ENCODE measurements around the gene GNAO1. TPM values are rescaled to one million over a fixed set of nuclear protein-coding genes. Genes with fewer than 3 reads are reported as not detected.

GNAO1 gene
- total and polyA plus RNA-seq, 2 experiments from 2014 or later: 2.7 to 2.8 TPM

- no peak overlapping the region for H3K27ac ChIP-seq
- no peak overlapping the region for H3K4me3 ChIP-seq
- H3K27me3 ChIP-seq: no peaks in the 10 kb centered on the region
- TF ChIP-seq, protein P1, sequence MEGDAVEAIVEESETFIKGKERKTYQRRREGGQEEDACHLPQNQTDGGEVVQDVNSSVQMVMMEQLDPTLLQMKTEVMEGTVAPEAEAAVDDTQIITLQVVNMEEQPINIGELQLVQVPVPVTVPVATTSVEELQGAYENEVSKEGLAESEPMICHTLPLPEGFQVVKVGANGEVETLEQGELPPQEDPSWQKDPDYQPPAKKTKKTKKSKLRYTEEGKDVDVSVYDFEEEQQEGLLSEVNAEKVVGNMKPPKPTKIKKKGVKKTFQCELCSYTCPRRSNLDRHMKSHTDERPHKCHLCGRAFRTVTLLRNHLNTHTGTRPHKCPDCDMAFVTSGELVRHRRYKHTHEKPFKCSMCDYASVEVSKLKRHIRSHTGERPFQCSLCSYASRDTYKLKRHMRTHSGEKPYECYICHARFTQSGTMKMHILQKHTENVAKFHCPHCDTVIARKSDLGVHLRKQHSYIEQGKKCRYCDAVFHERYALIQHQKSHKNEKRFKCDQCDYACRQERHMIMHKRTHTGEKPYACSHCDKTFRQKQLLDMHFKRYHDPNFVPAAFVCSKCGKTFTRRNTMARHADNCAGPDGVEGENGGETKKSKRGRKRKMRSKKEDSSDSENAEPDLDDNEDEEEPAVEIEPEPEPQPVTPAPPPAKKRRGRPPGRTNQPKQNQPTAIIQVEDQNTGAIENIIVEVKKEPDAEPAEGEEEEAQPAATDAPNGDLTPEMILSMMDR (IDR thresholded peaks at IDR 0.05; ENCODE audit: low read depth, low read length): no peak
- peaks cover 17% of the 10 kb centered on the region for H3K4me1 ChIP-seq (ENCODE audit: low read depth)
- H3K36me3 ChIP-seq: no peaks in the 10 kb centered on the region
- DNase-seq (ENCODE audit: low read depth in 1 of 2, low spot score in 1 of 2): no peak
- no peaks in the 10 kb centered on the region for H3K9me3 ChIP-seq (ENCODE audit: low read depth)
Measured at GRCh38 chr16:56279914-56280313, 88.6 kb downstream of the GNAO1 start.

GRCh38 chr16:56281249-56281805 is 90.0 kb downstream of the GNAO1 start:
- Histone ChIP-seq H3K9me3 (ENCODE audit: low read depth) (no peaks in the 10 kb centered on the region), H3K4me1 (ENCODE audit: low read depth) (peaks cover 13% of the 10 kb centered on the region), H3K27me3 (no peaks in the 10 kb centered on the region), H3K27ac (no peak overlapping the region), H3K4me3 (no peak overlapping the region), H3K36me3 (no peaks in the 10 kb centered on the region)
- TF ChIP-seq, protein P1 (IDR thresholded peaks at IDR 0.05; ENCODE audit: low read depth, low read length): peak; percentile 43
- no peak for DNase-seq (ENCODE audit: low read depth in 1 of 2, low spot score in 1 of 2)

DNA sequence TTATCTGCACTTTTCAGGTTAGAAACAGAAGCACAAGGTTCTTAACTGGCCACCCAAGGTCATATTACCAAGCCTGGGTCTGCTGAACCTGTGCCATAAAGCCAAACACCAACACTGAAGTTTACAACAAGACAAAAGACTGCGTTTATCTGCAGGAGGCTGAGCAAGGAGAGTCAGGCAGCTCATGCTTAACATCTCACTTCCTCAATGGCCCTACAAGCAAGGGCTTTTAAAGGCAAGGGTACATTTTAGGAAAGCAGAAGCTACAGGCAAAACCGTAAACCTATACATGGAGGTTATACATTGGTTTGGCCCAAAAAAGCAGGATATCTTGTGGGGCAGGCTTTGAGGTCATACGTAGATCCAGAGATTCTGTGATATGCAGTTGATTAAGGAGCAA is 91.2 kb downstream of the GNAO1 start:
- H3K27me3 ChIP-seq: no peaks in the 10 kb centered on the region
- H3K9me3 ChIP-seq (ENCODE audit: low read depth): no peaks in the 10 kb centered on the region
- H3K4me1 ChIP-seq (ENCODE audit: low read depth): peaks cover 7% of the 10 kb centered on the region
- no peaks in the 10 kb centered on the region for H3K36me3 ChIP-seq
- TF ChIP-seq, protein P1 (IDR thresholded peaks at IDR 0.05; ENCODE audit: low read depth, low read length): no peak
- H3K27ac ChIP-seq: no peak overlapping the region
- H3K4me3 ChIP-seq: no peak overlapping the region
- DNase-seq (ENCODE audit: low read depth in 1 of 2, low spot score in 1 of 2): no peak

DNA sequence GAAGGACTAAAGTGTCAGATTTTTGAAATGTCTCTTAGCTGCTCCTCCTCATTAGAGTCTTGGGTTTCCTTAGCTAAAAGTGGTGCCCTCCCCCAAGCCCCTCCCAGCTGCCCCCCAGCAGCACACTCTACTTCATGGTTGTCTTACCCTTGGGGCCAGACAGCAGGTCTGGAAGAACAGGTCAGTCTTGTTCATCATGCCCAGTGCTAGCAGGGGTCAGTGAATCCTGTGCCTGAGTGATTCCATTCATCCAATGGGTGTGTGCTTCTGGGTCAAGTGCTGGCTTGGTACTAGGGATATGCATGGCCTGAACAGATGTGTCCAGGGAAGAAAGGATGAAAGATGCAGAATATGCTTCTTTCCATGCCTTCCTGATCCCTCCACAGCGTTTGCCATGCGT is 93.2 kb downstream of the GNAO1 start:
- H3K4me1 ChIP-seq (ENCODE audit: low read depth): peaks cover 15% of the 10 kb centered on the region

DNA sequence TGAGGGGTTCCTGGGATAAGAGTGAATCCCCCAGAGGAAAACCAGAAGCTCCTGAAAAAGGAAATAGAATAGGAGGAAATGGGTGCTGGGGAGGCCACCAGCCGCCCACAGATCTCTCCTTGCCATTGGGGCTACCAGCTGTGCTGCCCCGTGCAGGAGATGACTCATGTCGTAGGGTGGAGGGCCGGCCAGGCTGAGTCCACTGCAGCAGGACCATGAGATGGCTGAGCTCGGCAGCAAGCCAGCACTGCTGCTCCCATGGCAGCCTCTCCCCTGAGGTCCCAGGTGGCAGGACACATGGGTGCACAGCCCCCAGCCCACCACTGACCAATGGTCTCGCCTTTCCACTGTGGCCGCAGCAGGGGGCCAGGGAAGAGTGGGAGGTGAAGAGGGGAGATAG is 95.5 kb downstream of the GNAO1 start:
- Histone ChIP-seq H3K27ac (no peak overlapping the region), H3K36me3 (no peaks in the 10 kb centered on the region), H3K4me1 (ENCODE audit: low read depth) (peaks cover 24% of the 10 kb centered on the region), H3K9me3 (ENCODE audit: low read depth) (no peaks in the 10 kb centered on the region), H3K27me3 (no peaks in the 10 kb centered on the region), H3K4me3 (no peak overlapping the region)
- TF ChIP-seq, protein P1 (IDR thresholded peaks at IDR 0.05; ENCODE audit: low read depth, low read length): no peak
- DNase-seq (ENCODE audit: low read depth in 1 of 2, low spot score in 1 of 2): no peak

More for the DNA sequence above, 93.2 kb downstream of the GNAO1 start:
- Histone ChIP-seq H3K27me3 (no peaks in the 10 kb centered on the region), H3K9me3 (ENCODE audit: low read depth) (no peaks in the 10 kb centered on the region), H3K4me3 (no peak overlapping the region), H3K36me3 (no peaks in the 10 kb centered on the region), H3K27ac (no peak overlapping the region)
- TF ChIP-seq, protein P1 (IDR thresholded peaks at IDR 0.05; ENCODE audit: low read depth, low read length): no peak
- no peak for DNase-seq (ENCODE audit: low read depth in 1 of 2, low spot score in 1 of 2)

All from cardiac muscle cell (in vitro differentiated cells and primary cell).